GM12878 (cell line): Measurements from ENCODE around the gene NPY5R. TPM values are rescaled to one million over a fixed set of nuclear protein-coding genes. Genes with fewer than 3 reads are reported as not detected.

Experiments used
- ATAC-seq: fragments of 200-7000 bp; cut with Tn5 transposase; 3 replicates; pipeline ENCODE4 v1.9.1; 2020; ENCODE audit warnings: mild to moderate bottlenecking, moderate library complexity
- BruUV-seq: library from RNA; stranded (reverse); fragments of 400-500 nt; replicated peaks from 2 replicates; lab custom pipeline; 2021; lab: Mats Ljungman, UMichigan
- CTCF ChIA-PET: fragments of 300-600 bp; sonication (Branson Sonifier 250); formaldehyde crosslinking; extraction: SDS; loops from one replicate; lab custom pipeline; 2021; ENCODE audit warnings: inconsistent platforms; lab: Yijun Ruan, JAX
- POLR2A ChIA-PET: fragments of 350-600 bp; formaldehyde crosslinking; extraction: SDS; loops from one replicate; lab custom pipeline; 2021; ENCODE audit warnings: inconsistent platforms; lab: Charles Lee
- RAD21 ChIA-PET: fragments of 300-600 bp; sonication (Branson Sonifier 250); formaldehyde crosslinking; loops from one replicate; lab custom pipeline; 2023; ENCODE audit warnings: antibody characterized with exemption; ENCODE audit not compliant: unreplicated experiment; lab: Charles Lee
- SMC1A ChIA-PET: fragments of 300-600 bp; sonication (Branson Sonifier 250); formaldehyde crosslinking; loops from one replicate; lab custom pipeline; 2023; ENCODE audit not compliant: unreplicated experiment, uncharacterized antibody; lab: Charles Lee
- DNase-seq: peaks from one replicate; pipeline ENCODE4 v3.0.0-alpha.2; 2011; ENCODE audit warnings: low read depth, low spot score
- FAIRE-seq: peaks from 3 replicates; lab custom pipeline; 2011; peaks lifted over from hg19 to GRCh38; lab: Jason Lieb, UNC
- H2AFZ ChIP-seq: 2 replicates; pipeline ENCODE4 v1.6.0; 2011; ENCODE audit warnings: low read depth, low read length, control low read depth; ENCODE audit not compliant: control insufficient read depth
- H3K27ac ChIP-seq: 2 replicates; pipeline ENCODE4 v1.5.1; 2011; ENCODE audit warnings: control low read depth; ENCODE audit not compliant: control insufficient read depth, insufficient read depth
- H3K27me3 ChIP-seq, 2 experiments: replicated peaks in 1 of 2; 2 replicates each; pipeline versions ENCODE4 v1.6.0 to v1.6.1; 2011; ENCODE audit warnings: low read length in 1 of 2; ENCODE audit not compliant: control insufficient read depth in 2 of 2, insufficient read depth in 2 of 2
- H3K36me3 ChIP-seq, 2 experiments: 2 replicates each; pipeline ENCODE4 v1.5.1; 2011; ENCODE audit warnings: low read length in 1 of 2; ENCODE audit not compliant: control insufficient read depth in 2 of 2, insufficient read depth in 2 of 2
- H3K4me1 ChIP-seq: 2 replicates; pipeline ENCODE4 v1.6.1; 2011; ENCODE audit warnings: mild to moderate bottlenecking, low read length, moderate library complexity, mixed read lengths; ENCODE audit not compliant: control insufficient read depth, insufficient read depth
- H3K4me2 ChIP-seq: 2 replicates; pipeline ENCODE4 v1.6.0; 2011; ENCODE audit warnings: control low read depth; ENCODE audit not compliant: control insufficient read depth, insufficient read depth
- H3K4me3 ChIP-seq: fragments of 200-600 bp; sonication (generic); 2 replicates; pipeline ENCODE4 v1.5.1; 2016
- H3K79me2 ChIP-seq: 2 replicates; pipeline ENCODE4 v1.6.0; 2011; ENCODE audit warnings: low read length; ENCODE audit not compliant: control insufficient read depth, insufficient read depth
- H3K9ac ChIP-seq: 2 replicates; pipeline ENCODE4 v1.8.0; 2011; ENCODE audit warnings: low read length, control low read depth, mixed read lengths; ENCODE audit not compliant: control insufficient read depth, insufficient read depth
- H3K9me3 ChIP-seq: replicated peaks from 3 replicates; pipeline ENCODE4 v1.5.1; 2011; ENCODE audit warnings: mild to moderate bottlenecking, low read length; ENCODE audit not compliant: control insufficient read depth, insufficient read depth
- H4K20me1 ChIP-seq: 2 replicates; pipeline ENCODE4 v1.6.0; 2011; ENCODE audit not compliant: control insufficient read depth, insufficient read depth
- CREB1 ChIP-seq: IDR thresholded peaks from 2 replicates; pipeline ENCODE4 v1.6.1; 2012; ENCODE audit warnings: low read depth, mild to moderate bottlenecking, inconsistent platforms
- CTCF ChIP-seq, 3 experiments: IDR thresholded peaks in 2 of 3; conservative IDR thresholded peaks in 1 of 3; 2 replicates each; pipeline ENCODE4 v1.5.1; 2011; ENCODE audit warnings: low read depth in 3 of 3, low read length in 3 of 3, mild to moderate bottlenecking in 3 of 3, control low read depth in 2 of 3, moderate library complexity in 2 of 3, inconsistent platforms in 1 of 3, mixed read lengths in 1 of 3; ENCODE audit not compliant: control insufficient read depth in 2 of 3, insufficient read depth in 1 of 3; ENCODE audit errors: extremely low read depth in 1 of 3
- ESRRA ChIP-seq: IDR thresholded peaks from 2 replicates; pipeline ENCODE4 v1.6.1; 2012; ENCODE audit warnings: mild to moderate bottlenecking, low read length, improper control_type of control experiment
- IKZF1 ChIP-seq: fragments of 450-650 bp; conservative IDR thresholded peaks from 2 replicates; pipeline ENCODE4 v1.6.1; 2017; ENCODE audit warnings: antibody characterized with exemption, mild to moderate bottlenecking
- SMAD5 ChIP-seq: IDR thresholded peaks from 2 replicates; pipeline ENCODE4 v1.6.1; 2016; ENCODE audit warnings: antibody characterized with exemption, low read depth
- YBX1 ChIP-seq: fragments of 450-650 bp; IDR thresholded peaks from 2 replicates; pipeline ENCODE4 v1.6.1; 2016; ENCODE audit warnings: antibody characterized with exemption
- WGBS: methylation state at CpG from one replicate; pipeline ENCODE4 v1.1.6; 2016; ENCODE audit warnings: low lambda C conversion rate; ENCODE audit not compliant: insufficient replicate concordance, insufficient coverage; ENCODE audit errors: missing lambda C conversion rate; 5-methylcytosine and 5-hydroxymethylcytosine counted together
- in situ Hi-C: fragments of 300-500 bp; cut with MboI; formaldehyde crosslinking; loops from 9 replicates; pipeline ENCODE4 v1.14.3; 2018; ENCODE audit warnings: mixed read lengths
- intact Hi-C: fragments of 100-400 bp; cut with micrococcal nuclease; formaldehyde crosslinking; loops from one replicate; pipeline ENCODE4 v1.14.2; 2022; ENCODE audit not compliant: unreplicated experiment
- polyA plus RNA-seq, 11 experiments: library from polyadenylated mRNA; depleted of rRNA in 4 of 11; unstranded in 6 of 11; stranded (reverse) in 5 of 11; fragments of >200 nt; fragmentation: Nextera tagmentation in 4 of 11; fragmentation: Illumina TruSeq in 1 of 11; extraction: Ambion mirVana in 4 of 11; extraction: Trizol in 1 of 11; gene quantifications; 1 replicate in 1 of 11; 2 replicates in 10 of 11; pipeline versions ENCODE4 v1.2.1 to v1.2.3, GENCODE V29; 2011 to 2016; ENCODE audit warnings: inconsistent platforms in 2 of 11, missing spikeins in 2 of 11, low read depth in 1 of 11
- total RNA-seq, 4 experiments: library from RNA; depleted of rRNA in 3 of 4; stranded (reverse); fragments of >200 nt in 3 of 4; fragmentation: Illumina TruSeq in 1 of 4; extraction: Trizol in 1 of 4; gene quantifications; 2 replicates each; pipeline versions ENCODE4 v1.2.1 to v1.2.3, GENCODE V29; 2013 to 2021

NPY5R gene
- total and polyA plus RNA-seq, 10 of the 15 experiments (the other 5 are each of a cell fraction or from before 2014, with no cell fraction given) = not detected

- no peak overlapping the region for H2AFZ ChIP-seq
- ATAC-seq (no peak), DNase-seq (no peak), FAIRE-seq (no peak)
- H3K27ac ChIP-seq = no peak overlapping the region
- no peaks in the 10 kb centered on the region for H3K4me1 ChIP-seq
- WGBS = 8% methylated on average over 3 of the region's 3 CpGs
- SMC1A ChIA-PET = no interaction called here
- no peak overlapping the region for H3K9ac ChIP-seq
- no peaks in the 10 kb centered on the region for H3K36me3 ChIP-seq
- no peak overlapping the region for H3K4me2 ChIP-seq
- no TSS peak for BruUV-seq
- in situ Hi-C loops (no loop called here), intact Hi-C loops (no loop called here)
- no peak overlapping the region for H3K4me3 ChIP-seq
- POLR2A ChIA-PET = no interaction called here
- no peaks in the 10 kb centered on the region for H3K9me3 ChIP-seq
- H4K20me1 ChIP-seq = no peaks in the 10 kb centered on the region
- no peak for TF ChIP-seq IKZF1
- no peak for TF ChIP-seq ESRRA
- no peak for TF ChIP-seq SMAD5
- TF ChIP-seq YBX1 = no peak
- CTCF ChIA-PET = interaction anchor here (0.7 kb wide), 1 partner anchor 189 kb away, joined by 3 read pairs; no protein-coding TSS in a partner anchor
- peaks cover 0 to 1% of the 10 kb centered on the region in 2 experiments; a peak in 1 of 4 replicates for H3K27me3 ChIP-seq
- no peaks in the 10 kb centered on the region for H3K79me2 ChIP-seq
- RAD21 ChIA-PET = no interaction called here
Observed at GRCh38 chr4:163353054-163353453, 9.4 kb downstream of the NPY5R start.

- ChIA-PET SMC1A (interaction anchor here (1.1 to 1.4 kb wide), 3 partner anchors 27 to 37 kb away, joined by 3 to 4 read pairs (median 3); no protein-coding TSS in a partner anchor), RAD21 (no interaction called here), CTCF (no interaction called here), POLR2A (no interaction called here)
- no peak overlapping the region for H3K27ac ChIP-seq
- no TSS peak for BruUV-seq
- H2AFZ ChIP-seq = no peak overlapping the region
- DNase-seq (no peak), ATAC-seq (no peak), FAIRE-seq (no peak)
- no peak overlapping the region for H3K9ac ChIP-seq
- no peak overlapping the region for H3K4me2 ChIP-seq
- intact Hi-C loops = no loop called here
- H3K4me1 ChIP-seq = no peaks in the 10 kb centered on the region
- peaks cover 0 to 1% of the 10 kb centered on the region in 2 experiments; a peak in 1 of 4 replicates for H3K27me3 ChIP-seq
- H4K20me1 ChIP-seq = no peaks in the 10 kb centered on the region
- H3K4me3 ChIP-seq = no peak overlapping the region
- no peaks in the 10 kb centered on the region for H3K79me2 ChIP-seq
- in situ Hi-C loops = no loop called here
- no peaks in the 10 kb centered on the region for H3K36me3 ChIP-seq
- H3K9me3 ChIP-seq = no peaks in the 10 kb centered on the region
- TF ChIP-seq IKZF1 (no peak), CREB1 (no peak), CTCF (IDR thresholded peaks at IDR 0.05 in 2 of 3, conservative IDR thresholded peaks at IDR 0.05 in 1 of 3; ENCODE audit: control insufficient read depth in 2 of 3, extremely low read depth in 1 of 3, insufficient read depth in 1 of 3, low read depth in 3 of 3, low read length in 3 of 3) (0 out of 6 replicates have a peak, but pooled peaks of 1 of the 3 experiments have one; percentile 10)
- 0% methylated on average over 1 of the region's 1 CpG for WGBS
Observed at GRCh38 chr4:163356104-163356503, 12.4 kb downstream of the NPY5R start.
